ENCODE data around the gene IRF2BPL. TPM values are rescaled to one million over a fixed set of nuclear protein-coding genes. Genes with fewer than 3 reads are reported as not detected.

Gene IRF2BPL
- total RNA-seq, 4 donors from 2014 or later, result 31.1 to 70.0 (median 34.4) TPM

- ATAC-seq (ENCODE audit: low FRiP score) (no peak), DNase-seq (ENCODE audit: low spot score) (no peak)
- no peak for TF ChIP-seq CTCF (IDR thresholded peaks at IDR 0.05)
Observed at GRCh38 chr14:77043984-77044485, 15.5 kb upstream of the IRF2BPL start.

GRCh38 chr14:77043177-77043983 is 14.9 kb upstream of the IRF2BPL start:
- ATAC-seq (ENCODE audit: low FRiP score) (peak; percentile 38), DNase-seq (ENCODE audit: low spot score) (no peak)
- TF ChIP-seq CTCF (IDR thresholded peaks at IDR 0.05), result no peak

- ATAC-seq (ENCODE audit: low FRiP score) (peak; percentile 46), DNase-seq (ENCODE audit: low spot score) (no peak)
- TF ChIP-seq CTCF (IDR thresholded peaks at IDR 0.05), result no peak
Observed at GRCh38 chr14:77041881-77042545, 13.5 kb upstream of the IRF2BPL start.

GRCh38 chr14:77040741-77041653 is 12.5 kb upstream of the IRF2BPL start:
- no peak for TF ChIP-seq CTCF (IDR thresholded peaks at IDR 0.05)
- no peak for DNase-seq (ENCODE audit: low spot score)
- ATAC-seq (ENCODE audit: low FRiP score), result peak; percentile 37

GRCh38 chr14:77040059-77040740 is 11.7 kb upstream of the IRF2BPL start:
- ATAC-seq (ENCODE audit: low FRiP score) (peak; percentile 60), DNase-seq (ENCODE audit: low spot score) (peak; percentile 100)
- TF ChIP-seq CTCF (IDR thresholded peaks at IDR 0.05), result no peak

Measured in omental fat pad (tissue), 4 donors.